ENCODE results near the gene EI24.

DNA sequence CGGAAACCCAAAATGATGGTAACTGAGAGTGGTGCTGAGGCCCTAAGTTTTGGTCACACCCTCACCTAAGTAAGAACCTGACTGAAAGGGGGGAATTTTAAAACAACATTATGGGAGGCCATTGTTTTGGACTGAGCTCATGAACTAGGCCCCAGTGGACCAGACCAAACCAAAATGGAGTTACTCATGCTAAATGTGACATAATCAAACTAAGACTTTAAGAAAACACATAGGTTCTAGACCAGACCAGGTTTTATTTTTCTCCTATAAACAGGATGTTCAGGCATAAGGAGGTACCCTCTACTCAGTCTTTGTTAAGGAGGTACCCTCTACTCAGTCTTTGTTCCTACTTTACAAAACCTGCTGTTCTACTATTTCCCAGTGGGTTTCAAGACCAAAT is 7.4 kb upstream of the EI24 start:
- TF ChIP-seq, protein P1, sequence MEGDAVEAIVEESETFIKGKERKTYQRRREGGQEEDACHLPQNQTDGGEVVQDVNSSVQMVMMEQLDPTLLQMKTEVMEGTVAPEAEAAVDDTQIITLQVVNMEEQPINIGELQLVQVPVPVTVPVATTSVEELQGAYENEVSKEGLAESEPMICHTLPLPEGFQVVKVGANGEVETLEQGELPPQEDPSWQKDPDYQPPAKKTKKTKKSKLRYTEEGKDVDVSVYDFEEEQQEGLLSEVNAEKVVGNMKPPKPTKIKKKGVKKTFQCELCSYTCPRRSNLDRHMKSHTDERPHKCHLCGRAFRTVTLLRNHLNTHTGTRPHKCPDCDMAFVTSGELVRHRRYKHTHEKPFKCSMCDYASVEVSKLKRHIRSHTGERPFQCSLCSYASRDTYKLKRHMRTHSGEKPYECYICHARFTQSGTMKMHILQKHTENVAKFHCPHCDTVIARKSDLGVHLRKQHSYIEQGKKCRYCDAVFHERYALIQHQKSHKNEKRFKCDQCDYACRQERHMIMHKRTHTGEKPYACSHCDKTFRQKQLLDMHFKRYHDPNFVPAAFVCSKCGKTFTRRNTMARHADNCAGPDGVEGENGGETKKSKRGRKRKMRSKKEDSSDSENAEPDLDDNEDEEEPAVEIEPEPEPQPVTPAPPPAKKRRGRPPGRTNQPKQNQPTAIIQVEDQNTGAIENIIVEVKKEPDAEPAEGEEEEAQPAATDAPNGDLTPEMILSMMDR (IDR thresholded peaks at IDR 0.05; ENCODE audit: insufficient read depth, low read length, poor library complexity, severe bottlenecking) = no peak
- no peak for TF ChIP-seq EZH2phosphoT487 (conservative IDR thresholded peaks at IDR 0.05; ENCODE audit: low read length)
